AML-193 (cell line): ENCODE results near the gene PPP5C.
"Not testable (repeated sequence)": the region's sequence is repeated elsewhere in the genome, so short reads cannot be mapped to it uniquely, and the experiment has no call there.

Experiments used
- DNase-seq, 2 experiments: peaks; one replicate each; lab custom pipeline; 2025; lab: John Stamatoyannopoulos, UW

Gene PPP5C

GRCh38 chr19:46366620-46367292 is 19.9 kb downstream of the PPP5C start:
- no peak for DNase-seq

DNA sequence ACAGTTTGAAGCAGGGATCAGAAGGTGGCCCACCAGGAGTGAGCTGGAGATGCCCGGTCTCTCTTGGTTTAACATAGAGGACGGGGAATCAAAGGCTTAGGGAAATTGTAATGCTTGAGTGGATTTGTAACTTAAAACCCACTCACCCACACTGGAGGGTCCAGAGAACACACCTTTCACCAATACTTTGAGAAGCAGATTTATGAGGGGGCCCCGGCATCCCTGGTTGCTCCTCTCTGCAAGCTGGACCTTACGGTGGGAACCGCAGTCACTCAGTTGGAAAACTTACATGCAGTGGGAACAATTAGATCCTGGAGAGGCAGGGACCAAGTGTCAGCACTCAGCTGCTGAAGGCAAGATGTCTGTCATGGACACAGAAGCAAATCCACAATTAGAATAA is 20.5 kb downstream of the PPP5C start:
- no peak for DNase-seq

DNA sequence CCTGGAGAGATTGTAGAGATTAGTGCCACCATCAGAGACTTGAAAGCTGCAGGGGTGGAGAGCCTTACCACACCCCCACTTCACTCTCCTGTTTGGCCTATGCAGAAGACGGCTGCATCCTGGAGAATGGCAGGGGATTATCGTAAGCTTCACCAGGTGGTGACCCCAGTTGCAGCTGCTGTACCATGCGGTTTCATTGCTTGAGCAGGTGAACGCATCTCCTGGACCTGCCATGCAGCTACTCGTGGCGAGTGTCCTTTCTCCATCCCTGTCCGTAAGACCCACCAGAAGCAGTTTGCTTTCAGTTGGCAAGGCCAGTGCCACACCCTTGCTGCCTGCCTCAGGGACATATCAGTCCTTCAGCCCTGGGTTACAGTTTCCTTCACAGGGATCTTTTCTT is 21.2 kb downstream of the PPP5C start:
- DNase-seq = no peak

DNA sequence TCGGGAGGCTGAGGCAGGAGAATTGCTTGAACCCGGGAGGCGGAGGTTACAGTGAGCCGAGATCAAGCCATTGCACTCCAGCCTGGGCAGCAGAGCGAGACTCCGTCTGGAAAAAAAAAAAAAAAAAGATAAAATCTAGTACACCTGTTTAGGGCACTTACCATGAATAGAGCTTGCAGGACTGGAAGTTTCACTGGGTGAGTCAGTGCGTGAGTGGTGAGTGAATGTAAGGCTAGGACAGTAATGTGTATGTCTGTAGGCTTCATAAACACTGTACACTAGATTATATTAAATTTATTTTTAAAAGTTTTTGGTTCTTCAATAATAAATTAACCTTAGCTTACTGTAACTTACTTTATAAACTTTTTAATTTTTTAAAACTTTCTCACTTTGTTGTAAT is 22.9 kb downstream of the PPP5C start:
- no peak for DNase-seq

DNA sequence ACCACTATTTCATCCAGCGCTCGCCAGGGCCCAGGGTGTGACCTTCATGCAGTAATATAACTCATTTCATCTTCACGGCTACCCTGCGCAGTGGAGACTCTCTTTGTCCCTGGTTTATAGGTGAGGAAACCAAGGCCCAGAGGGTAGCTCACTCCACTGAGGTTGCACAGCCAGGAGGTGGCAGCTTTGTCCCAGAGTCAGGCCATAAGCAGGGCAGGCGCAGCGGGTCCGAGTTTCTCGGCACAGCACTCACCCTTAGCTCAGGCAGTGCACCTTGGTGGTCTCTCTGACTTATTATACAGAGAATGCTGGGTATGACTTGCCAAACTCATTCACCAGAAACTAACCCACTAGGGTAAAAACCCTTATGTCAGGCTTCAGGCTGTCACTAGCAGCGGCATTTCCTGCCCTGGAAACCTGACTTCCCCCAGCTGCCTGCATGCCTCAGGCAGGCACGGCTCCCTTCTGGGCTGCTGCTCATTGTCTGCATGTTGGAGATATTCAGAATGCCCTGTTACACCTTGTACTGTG is 24.5 kb downstream of the PPP5C start:
- no peak for DNase-seq

- no peak for DNase-seq
Measured at GRCh38 chr19:46372901-46373490, 26.1 kb downstream of the PPP5C start.

- DNase-seq = no peak
Measured at GRCh38 chr19:46373491-46374359, 26.8 kb downstream of the PPP5C start.

- no peak for DNase-seq
Measured at GRCh38 chr19:46374536-46375475, 27.9 kb downstream of the PPP5C start.

DNA sequence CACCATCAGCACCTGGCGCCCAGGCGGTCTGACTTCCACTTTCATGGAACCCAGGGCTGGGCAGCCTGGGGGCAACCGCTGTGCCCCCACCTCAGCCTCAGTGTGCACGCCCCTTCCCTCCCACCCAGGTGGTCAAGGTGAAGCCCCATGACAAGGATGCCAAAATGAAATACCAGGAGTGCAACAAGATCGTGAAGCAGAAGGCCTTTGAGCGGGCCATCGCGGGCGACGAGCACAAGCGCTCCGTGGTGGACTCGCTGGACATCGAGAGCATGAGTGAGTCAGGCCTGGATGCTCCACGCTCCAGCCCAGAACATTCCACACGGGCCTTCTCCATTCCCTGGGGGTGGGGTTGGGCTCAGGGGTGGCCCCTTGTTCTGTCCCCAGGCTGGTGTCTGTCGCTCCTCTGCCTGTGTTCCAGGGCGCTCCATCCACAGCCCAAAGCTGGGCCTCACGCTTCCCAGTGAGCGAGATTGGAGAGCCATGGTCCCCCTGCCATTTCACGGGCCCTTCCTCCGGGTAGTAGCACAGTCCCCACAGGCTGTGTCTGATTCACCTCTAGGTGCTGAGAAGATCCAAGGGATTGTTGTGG is 28.7 kb downstream of the PPP5C start:
- DNase-seq = not testable (repeated sequence)

DNA sequence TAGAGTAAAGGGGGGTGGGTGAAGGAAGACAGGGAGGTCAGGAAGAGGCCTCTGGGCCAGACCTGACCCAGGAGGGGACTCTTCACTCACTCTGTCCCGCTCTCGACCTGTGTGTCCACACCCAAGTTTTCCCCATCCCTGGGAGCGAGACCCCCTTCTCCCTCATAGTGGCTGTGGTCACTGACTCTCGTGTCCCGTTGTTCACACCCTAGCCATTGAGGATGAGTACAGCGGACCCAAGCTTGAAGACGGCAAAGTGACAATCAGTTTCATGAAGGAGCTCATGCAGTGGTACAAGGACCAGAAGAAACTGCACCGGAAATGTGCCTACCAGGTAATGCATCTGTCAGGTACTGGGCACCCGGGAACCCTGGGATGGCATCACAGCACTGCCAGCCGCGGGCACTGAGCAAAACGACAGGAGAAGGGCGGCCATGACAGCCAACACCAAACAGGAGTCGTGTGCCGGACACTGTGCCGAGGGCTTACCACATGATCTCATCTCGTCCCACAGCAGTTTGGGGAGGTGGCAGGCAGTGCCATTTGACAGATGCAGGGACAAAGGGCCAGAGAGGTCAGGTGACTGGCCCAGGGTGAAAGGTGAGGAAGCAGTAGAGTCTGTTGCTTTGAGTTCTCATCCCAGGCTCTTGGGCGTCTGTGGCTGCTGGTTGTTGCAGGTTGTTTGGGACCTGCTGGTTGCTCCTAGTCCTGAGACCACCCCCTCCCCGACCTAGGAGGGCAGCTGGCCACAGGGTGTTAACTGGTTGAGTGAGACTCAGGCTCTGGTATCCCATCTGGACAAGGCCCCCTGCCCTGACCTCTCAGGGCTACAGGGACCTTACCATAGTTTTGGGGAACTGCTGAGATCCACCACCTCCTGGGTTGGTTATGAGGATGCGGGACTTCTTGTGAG is 29.6 kb downstream of the PPP5C start:
- no peak for DNase-seq

- no peak for DNase-seq
Measured at GRCh38 chr19:46378268-46378667, 31.4 kb downstream of the PPP5C start.

GRCh38 chr19:46380690-46381089 is 33.8 kb downstream of the PPP5C start:
- DNase-seq = no peak

DNA sequence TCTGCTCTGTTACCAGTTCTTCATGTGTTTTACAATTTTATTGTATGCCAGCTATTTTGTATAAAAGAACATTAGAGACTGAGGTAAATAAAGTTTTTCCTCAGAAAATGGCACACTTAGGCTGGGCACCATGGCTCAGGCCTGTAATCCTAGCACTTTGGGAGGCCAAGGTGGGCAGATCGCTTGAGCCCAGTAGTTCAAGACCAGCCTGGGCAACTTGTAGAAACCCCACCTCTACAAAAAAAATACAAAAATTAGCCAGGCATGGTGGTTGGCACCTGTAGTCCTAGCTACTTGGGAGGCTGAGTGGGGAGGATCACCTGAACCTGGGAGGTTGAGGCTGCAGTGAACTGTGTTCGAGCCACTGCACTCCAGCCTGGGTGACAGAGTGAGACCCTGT is 34.5 kb downstream of the PPP5C start:
- DNase-seq = no peak

- no peak for DNase-seq
Measured at GRCh38 chr19:46381756-46382345, 35.0 kb downstream of the PPP5C start.

DNA sequence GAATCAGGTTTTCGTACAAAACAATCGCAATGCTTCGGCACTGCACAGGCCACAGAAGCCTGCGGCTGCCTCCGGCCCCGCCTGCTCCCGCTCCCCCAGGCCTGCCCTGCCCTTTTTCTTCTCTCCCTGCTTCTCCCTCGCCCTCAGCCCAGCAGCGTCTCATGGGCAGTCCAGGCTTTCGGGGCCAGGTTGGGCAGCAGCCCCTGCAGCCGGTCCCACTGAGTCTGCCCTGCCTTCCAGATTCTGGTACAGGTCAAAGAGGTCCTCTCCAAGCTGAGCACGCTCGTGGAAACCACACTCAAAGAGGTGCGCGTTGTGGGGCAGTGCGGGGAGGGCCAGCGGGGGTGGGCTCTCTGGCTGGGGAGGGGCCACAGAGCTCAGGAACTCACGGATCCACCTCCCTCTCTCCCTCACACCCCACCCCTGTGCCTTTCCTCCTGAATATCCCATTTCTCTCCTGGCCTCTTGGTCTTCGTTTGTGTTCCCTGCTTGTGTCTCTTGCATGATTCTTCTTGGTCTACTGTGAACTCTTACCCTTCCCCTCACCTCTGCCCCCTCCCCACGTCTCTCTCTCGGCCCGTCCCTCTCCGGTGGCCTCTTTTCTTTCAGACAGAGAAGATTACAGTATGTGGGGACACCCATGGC is 36.4 kb downstream of the PPP5C start:
- DNase-seq = no peak

DNA sequence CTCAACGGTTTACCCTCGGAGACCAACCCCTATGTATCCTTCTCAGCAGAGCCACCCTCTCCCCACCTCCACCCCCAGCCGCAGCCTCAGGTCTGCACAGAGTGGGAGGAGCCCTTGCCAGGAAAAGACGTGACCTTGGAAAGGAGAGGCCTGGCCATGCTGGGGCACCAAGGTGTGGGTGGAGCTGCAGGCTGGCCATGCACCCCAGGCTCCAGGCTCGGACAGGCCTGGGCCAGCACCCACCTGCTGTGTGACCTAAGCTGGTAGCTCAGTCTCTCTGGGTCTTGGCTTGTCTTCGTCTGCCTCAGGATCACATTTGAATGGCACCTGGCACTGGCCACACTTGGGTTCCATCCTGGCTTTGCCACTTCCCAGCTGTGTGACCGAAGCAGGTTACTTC is 37.0 kb downstream of the PPP5C start:
- no peak for DNase-seq

DNA sequence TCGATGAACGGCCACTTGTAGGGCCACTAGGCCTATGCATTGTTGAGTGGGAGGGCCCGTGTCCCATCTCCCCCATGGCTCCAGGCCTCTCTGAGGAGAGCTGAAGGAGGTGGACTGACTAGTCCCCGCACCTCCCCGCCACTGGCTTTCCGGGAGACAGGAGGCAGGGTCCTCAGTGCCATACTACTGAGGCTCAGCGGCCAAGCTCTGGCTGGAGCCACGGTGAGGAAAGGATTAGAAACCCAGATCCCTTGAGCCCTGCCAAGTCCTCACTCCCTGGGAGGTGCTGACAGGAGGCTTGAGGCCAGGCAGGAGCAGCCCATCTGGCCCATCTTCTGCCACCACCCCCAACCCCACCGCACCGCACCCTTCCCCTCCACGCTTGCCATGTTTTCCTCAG is 37.5 kb downstream of the PPP5C start:
- no peak for DNase-seq

DNA sequence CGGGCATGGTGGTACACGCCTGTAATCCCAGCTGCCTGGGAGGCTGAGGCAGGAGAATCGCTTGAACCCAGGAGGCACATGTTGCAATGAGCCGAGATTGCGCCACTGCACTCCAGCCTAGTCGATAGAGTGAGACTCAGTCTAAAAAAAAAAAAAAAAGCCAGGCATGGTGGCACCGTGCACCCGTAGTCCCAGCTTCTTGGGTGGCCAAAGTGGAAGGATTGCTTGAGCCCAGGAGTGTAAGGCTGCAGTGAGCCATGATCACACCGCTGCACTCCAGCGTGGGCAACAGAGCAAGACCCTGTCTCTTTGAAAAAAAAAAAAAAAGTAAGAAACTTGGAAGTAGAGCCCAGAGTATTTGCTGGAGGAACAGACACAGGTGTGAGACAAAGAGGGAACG is 38.7 kb downstream of the PPP5C start:
- DNase-seq = no peak

GRCh38 chr19:46386151-46386550 is 39.3 kb downstream of the PPP5C start:
- DNase-seq = no peak
